NT2/D1 (cell line): Measurements from ENCODE around the gene ZNF431.

Experiments used
- DNase-seq: peaks from one replicate; pipeline ENCODE4 v3.0.0-alpha.2; 2011; ENCODE audit warnings: low read depth, low spot score
- H3K27me3 ChIP-seq: 2 replicates; pipeline ENCODE4 v1.6.0; 2011; ENCODE audit warnings: mild to moderate bottlenecking; ENCODE audit not compliant: insufficient read length, insufficient read depth
- H3K36me3 ChIP-seq: 2 replicates; pipeline ENCODE4 v1.6.1; 2011; ENCODE audit warnings: mild to moderate bottlenecking, low read length, mixed read lengths; ENCODE audit not compliant: insufficient read depth, insufficient read length
- H3K4me1 ChIP-seq: 2 replicates; pipeline ENCODE4 v1.5.1; 2011; ENCODE audit not compliant: insufficient read depth, insufficient read length
- H3K4me3 ChIP-seq: 2 replicates; pipeline ENCODE4 v1.5.1; 2011; ENCODE audit warnings: low read depth; ENCODE audit not compliant: insufficient read length
- H3K9ac ChIP-seq: 2 replicates; pipeline ENCODE4 v1.6.0; 2011; ENCODE audit warnings: low read depth; ENCODE audit not compliant: insufficient read length
- H3K9me3 ChIP-seq: 2 replicates; pipeline ENCODE4 v1.5.1; 2011; ENCODE audit warnings: mild to moderate bottlenecking, low read length; ENCODE audit not compliant: insufficient read depth
- SUZ12 ChIP-seq: IDR thresholded peaks from 2 replicates; pipeline ENCODE4 v1.6.1; 2011; ENCODE audit not compliant: insufficient read length, insufficient read depth; ENCODE audit errors: extremely low read depth
- YY1 ChIP-seq: IDR thresholded peaks from 2 replicates; pipeline ENCODE4 v1.6.1; 2011; ENCODE audit not compliant: insufficient read length, insufficient read depth
- ZNF274 ChIP-seq: IDR thresholded peaks from 2 replicates; pipeline ENCODE4 v1.6.1; 2011; ENCODE audit warnings: mild to moderate bottlenecking, low read depth, low read length

ZNF431 gene

GRCh38 chr19:21141787-21142464, at the start of gene ZNF431:
ZNF431 (plus strand) TSS chr19:21142040; CDS start chr19:21142184, 144 bp downstream.
- TF ChIP-seq YY1, result peak; percentile 20
- no peak for TF ChIP-seq ZNF274
- H3K27me3 ChIP-seq, result no peaks in the 10 kb centered on the region
- peaks cover 17% of the 10 kb centered on the region for H3K9me3 ChIP-seq
- peak within 1 kb of the TSS; percentile 98 for H3K9ac ChIP-seq
- H3K36me3 ChIP-seq, result peaks cover 37% of the 10 kb centered on the region
- no peaks in the 10 kb centered on the region for H3K4me1 ChIP-seq
- peak within 1 kb of the TSS; percentile 95 for H3K4me3 ChIP-seq
- peak; percentile 95 for DNase-seq

GRCh38 chr19:21092109-21092508, 49.7 kb upstream of the ZNF431 start:
- no peak for TF ChIP-seq ZNF274
- TF ChIP-seq SUZ12, result no peak
- no peak for TF ChIP-seq YY1
- Histone ChIP-seq H3K36me3 (peaks cover 66% of the 10 kb centered on the region), H3K9me3 (no peaks in the 10 kb centered on the region), H3K9ac (no peak overlapping the region), H3K27me3 (no peaks in the 10 kb centered on the region), H3K4me3 (no peak overlapping the region), H3K4me1 (no peaks in the 10 kb centered on the region)
- DNase-seq, result no peak

GRCh38 chr19:21094347-21095025, 47.4 kb upstream of the ZNF431 start:
- TF ChIP-seq SUZ12 (no peak), ZNF274 (no peak), YY1 (no peak)
- H3K27me3 ChIP-seq, result no peaks in the 10 kb centered on the region
- H3K4me3 ChIP-seq, result no peak overlapping the region
- DNase-seq, result no peak
- H3K4me1 ChIP-seq, result no peaks in the 10 kb centered on the region
- peaks cover 63% of the 10 kb centered on the region for H3K36me3 ChIP-seq
- H3K9me3 ChIP-seq, result no peaks in the 10 kb centered on the region
- no peak overlapping the region for H3K9ac ChIP-seq

GRCh38 chr19:21098291-21098690, 43.5 kb upstream of the ZNF431 start:
- Histone ChIP-seq H3K4me1 (no peaks in the 10 kb centered on the region), H3K36me3 (peaks cover 79% of the 10 kb centered on the region), H3K9ac (no peak overlapping the region), H3K9me3 (no peaks in the 10 kb centered on the region), H3K27me3 (no peaks in the 10 kb centered on the region), H3K4me3 (no peak overlapping the region)
- no peak for TF ChIP-seq SUZ12
- TF ChIP-seq YY1, result no peak
- no peak for TF ChIP-seq ZNF274
- no peak for DNase-seq

- no peak for DNase-seq
- no peaks in the 10 kb centered on the region for H3K4me1 ChIP-seq
- H3K9me3 ChIP-seq, result no peaks in the 10 kb centered on the region
- H3K36me3 ChIP-seq, result peaks cover 78% of the 10 kb centered on the region
- H3K4me3 ChIP-seq, result no peak overlapping the region
- no peak overlapping the region for H3K9ac ChIP-seq
- H3K27me3 ChIP-seq, result no peaks in the 10 kb centered on the region
- TF ChIP-seq ZNF274, result no peak
- TF ChIP-seq YY1, result no peak
- no peak for TF ChIP-seq SUZ12
These were observed 40.2 kb upstream of the ZNF431 start for GRCh38 chr19:21101521-21102242.

GRCh38 chr19:21109116-21109515, 32.7 kb upstream of the ZNF431 start:
- H3K4me1 ChIP-seq, result no peaks in the 10 kb centered on the region
- TF ChIP-seq ZNF274, result no peak
- TF ChIP-seq YY1, result no peak
- no peak for TF ChIP-seq SUZ12
- H3K4me3 ChIP-seq, result no peak overlapping the region
- DNase-seq, result no peak
- H3K9ac ChIP-seq, result no peak overlapping the region
- H3K27me3 ChIP-seq, result no peaks in the 10 kb centered on the region
- no peaks in the 10 kb centered on the region; the same call in none of the 2 replicates for H3K9me3 ChIP-seq
- peaks cover 61% of the 10 kb centered on the region for H3K36me3 ChIP-seq

- Histone ChIP-seq H3K36me3 (peaks cover 57% of the 10 kb centered on the region), H3K9me3 (peaks cover under 1% of the 10 kb centered on the region), H3K27me3 (no peaks in the 10 kb centered on the region), H3K4me1 (no peaks in the 10 kb centered on the region), H3K9ac (no peak overlapping the region), H3K4me3 (no peak overlapping the region)
- DNase-seq, result no peak
- no peak for TF ChIP-seq YY1
- no peak for TF ChIP-seq SUZ12
- no peak for TF ChIP-seq ZNF274
These were observed 31.7 kb upstream of the ZNF431 start for GRCh38 chr19:21110183-21110582.
